ENCODE measurements around the gene CFAP300. TPM values are rescaled to one million over a fixed set of nuclear protein-coding genes. Genes with fewer than 3 reads are reported as not detected.

The CFAP300 gene
- total RNA-seq, 4 donors from 2014 or later, result 2.1 to 21.8 (median 10.7) TPM

- 24 to 25% methylated on average over 4 of the region's 4 CpGs for WGBS, 2 donors
- Histone ChIP-seq H3K27ac (peak overlapping the region in 2 of 4 donors; percentile 66 to 84), H3K9me3 (no peaks in the 10 kb centered on the region), H3K4me3 (peak overlapping the region; percentile 50 to 63 (median 53)), H3K36me3 (no peaks in the 10 kb centered on the region), H3K27me3 (no peaks in the 10 kb centered on the region), H3K4me1 (peaks cover 0 to 5% (median 0%) of the 10 kb centered on the region in 4 donors)
- DNase-seq (ENCODE audit: low spot score in 2 of 2), result no peak
- TF ChIP-seq EP300 (IDR thresholded peaks at IDR 0.05) (no peak), CTCF (IDR thresholded peaks at IDR 0.05) (no peak), POLR2A (IDR thresholded peaks at IDR 0.05) (no peak)
Observed at GRCh38 chr11:102046841-102047240, 396 bp upstream of the CFAP300 start.

GRCh38 chr11:102050927-102051575 lies 3.8 kb downstream of the CFAP300 start:
- Histone ChIP-seq H3K27me3 (no peaks in the 10 kb centered on the region), H3K27ac (no peak overlapping the region), H3K9me3 (no peaks in the 10 kb centered on the region), H3K4me1 (peaks cover 0 to 5% (median 0%) of the 10 kb centered on the region in 4 donors), H3K36me3 (no peaks in the 10 kb centered on the region), H3K4me3 (no peak overlapping the region)
- 74 to 95% methylated on average over 5 of the region's 5 CpGs for WGBS, 2 donors
- DNase-seq (ENCODE audit: low spot score in 2 of 2), result no peak
- no peak for TF ChIP-seq EP300 (IDR thresholded peaks at IDR 0.05)

- H3K27me3 ChIP-seq, result no peaks in the 10 kb centered on the region
- no peak overlapping the region for H3K27ac ChIP-seq
- WGBS, 2 donors, result 34 to 40% methylated on average over 2 of the region's 2 CpGs
- no peaks in the 10 kb centered on the region for H3K9me3 ChIP-seq
- H3K4me1 ChIP-seq, result no peaks in the 10 kb centered on the region
- no peak overlapping the region for H3K4me3 ChIP-seq
- no peak for TF ChIP-seq EP300 (IDR thresholded peaks at IDR 0.05)
- TF ChIP-seq POLR2A (IDR thresholded peaks at IDR 0.05), result no peak
- peak in 2 of 5 experiments; percentile 8 to 12 for TF ChIP-seq CTCF (IDR thresholded peaks at IDR 0.05)
- no peaks in the 10 kb centered on the region for H3K36me3 ChIP-seq
- DNase-seq (ENCODE audit: low spot score in 2 of 2), result no peak
Observed at GRCh38 chr11:102061276-102061675, 14.0 kb downstream of the CFAP300 start.

- TF ChIP-seq EP300 (IDR thresholded peaks at IDR 0.05) (no peak), POLR2A (IDR thresholded peaks at IDR 0.05) (no peak), CTCF (IDR thresholded peaks at IDR 0.05) (no peak)
- Histone ChIP-seq H3K36me3 (no peaks in the 10 kb centered on the region), H3K9me3 (no peaks in the 10 kb centered on the region), H3K27ac (no peak overlapping the region), H3K27me3 (no peaks in the 10 kb centered on the region), H3K4me1 (no peaks in the 10 kb centered on the region), H3K4me3 (no peak overlapping the region)
- 94 to 97% methylated on average over 2 of the region's 2 CpGs for WGBS, 2 donors
- DNase-seq (ENCODE audit: low spot score in 2 of 2), result no peak
Observed at GRCh38 chr11:102062106-102062505, 14.9 kb downstream of the CFAP300 start.

- Histone ChIP-seq H3K27ac (no peak overlapping the region), H3K4me1 (no peaks in the 10 kb centered on the region), H3K27me3 (no peaks in the 10 kb centered on the region), H3K36me3 (no peaks in the 10 kb centered on the region), H3K4me3 (no peak overlapping the region), H3K9me3 (no peaks in the 10 kb centered on the region)
- DNase-seq (ENCODE audit: low spot score in 2 of 2), result no peak
- WGBS, 2 donors, result 94 to 95% methylated on average over 2 of the region's 2 CpGs
- TF ChIP-seq EP300 (IDR thresholded peaks at IDR 0.05), result no peak
- TF ChIP-seq POLR2A (IDR thresholded peaks at IDR 0.05), result no peak
- TF ChIP-seq CTCF (IDR thresholded peaks at IDR 0.05), result no peak
Observed at GRCh38 chr11:102064316-102064715, 17.1 kb downstream of the CFAP300 start.
